ENCODE results near the gene SVIL.

DNA sequence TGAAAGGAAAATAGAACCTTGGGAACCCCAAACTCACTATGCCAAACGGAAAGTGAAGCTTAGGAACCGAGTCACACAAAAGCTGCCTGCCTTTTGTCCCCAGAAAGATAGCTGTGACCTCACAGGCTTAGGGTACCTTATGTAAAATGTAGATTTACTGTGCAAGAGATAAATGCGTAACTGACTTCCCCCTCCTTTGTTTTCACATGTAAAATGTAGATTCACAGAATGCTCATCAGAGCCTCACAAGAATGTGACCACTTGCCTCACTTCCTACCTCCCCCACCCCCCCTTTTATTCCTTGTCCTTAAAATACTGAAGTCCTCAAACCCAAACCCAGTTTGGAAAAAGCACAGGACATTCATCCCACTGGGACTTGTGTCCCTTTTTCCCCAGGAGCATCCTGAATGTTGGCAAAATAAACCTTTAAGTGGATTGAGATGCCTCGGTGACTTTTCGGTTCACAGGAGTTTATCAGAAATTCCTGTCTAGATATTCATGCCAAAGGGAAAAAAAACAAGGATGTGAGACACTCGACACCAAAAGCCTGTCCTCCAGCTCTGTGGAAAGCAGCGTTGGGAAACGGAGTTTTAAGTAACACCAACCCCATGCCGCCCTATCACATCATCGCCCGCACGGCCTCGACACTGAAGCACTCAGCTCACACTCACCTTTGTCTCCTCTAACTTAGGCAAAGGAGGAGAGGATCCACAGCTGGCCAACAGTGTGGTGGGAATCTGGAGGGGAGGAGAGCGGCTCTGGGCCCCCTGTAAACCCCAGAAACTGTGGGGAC is 45.9 kb downstream of the SVIL start:
- no peak for TF ChIP-seq EZH2 (IDR thresholded peaks at IDR 0.05; ENCODE audit: low read depth)
- TF ChIP-seq, protein P1, sequence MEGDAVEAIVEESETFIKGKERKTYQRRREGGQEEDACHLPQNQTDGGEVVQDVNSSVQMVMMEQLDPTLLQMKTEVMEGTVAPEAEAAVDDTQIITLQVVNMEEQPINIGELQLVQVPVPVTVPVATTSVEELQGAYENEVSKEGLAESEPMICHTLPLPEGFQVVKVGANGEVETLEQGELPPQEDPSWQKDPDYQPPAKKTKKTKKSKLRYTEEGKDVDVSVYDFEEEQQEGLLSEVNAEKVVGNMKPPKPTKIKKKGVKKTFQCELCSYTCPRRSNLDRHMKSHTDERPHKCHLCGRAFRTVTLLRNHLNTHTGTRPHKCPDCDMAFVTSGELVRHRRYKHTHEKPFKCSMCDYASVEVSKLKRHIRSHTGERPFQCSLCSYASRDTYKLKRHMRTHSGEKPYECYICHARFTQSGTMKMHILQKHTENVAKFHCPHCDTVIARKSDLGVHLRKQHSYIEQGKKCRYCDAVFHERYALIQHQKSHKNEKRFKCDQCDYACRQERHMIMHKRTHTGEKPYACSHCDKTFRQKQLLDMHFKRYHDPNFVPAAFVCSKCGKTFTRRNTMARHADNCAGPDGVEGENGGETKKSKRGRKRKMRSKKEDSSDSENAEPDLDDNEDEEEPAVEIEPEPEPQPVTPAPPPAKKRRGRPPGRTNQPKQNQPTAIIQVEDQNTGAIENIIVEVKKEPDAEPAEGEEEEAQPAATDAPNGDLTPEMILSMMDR (conservative IDR thresholded peaks at IDR 0.05): no peak
